HG03442 (cell line): ENCODE measurements around the gene MARCHF11.

ENCODE experiments used
- ATAC-seq: cut with Tn5 transposase; IDR thresholded peaks from one replicate; pipeline ENCODE4 v1.9.1; 2021; ENCODE audit warnings: mild to moderate bottlenecking, moderate library complexity; ENCODE audit not compliant: unreplicated experiment

The MARCHF11 gene

DNA sequence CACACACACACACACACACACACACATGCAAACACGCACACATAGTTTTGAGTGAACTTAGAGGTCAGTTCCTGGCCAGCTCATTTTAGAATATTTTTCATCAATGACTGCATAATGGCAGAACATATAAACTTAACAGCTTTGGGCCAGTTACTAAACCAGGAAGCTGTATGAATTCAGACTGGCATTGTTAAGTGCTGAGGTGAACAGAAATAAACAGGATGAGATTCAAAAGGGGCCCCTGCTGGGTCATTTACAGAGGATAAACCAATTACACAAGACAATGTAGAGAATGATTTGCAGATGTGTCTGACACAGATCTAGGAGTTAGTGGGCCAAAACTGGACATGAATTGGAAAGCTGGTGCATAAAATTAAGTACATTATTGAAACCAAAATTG is 44.6 kb downstream of the MARCHF11 start:
- ATAC-seq: no peak

DNA sequence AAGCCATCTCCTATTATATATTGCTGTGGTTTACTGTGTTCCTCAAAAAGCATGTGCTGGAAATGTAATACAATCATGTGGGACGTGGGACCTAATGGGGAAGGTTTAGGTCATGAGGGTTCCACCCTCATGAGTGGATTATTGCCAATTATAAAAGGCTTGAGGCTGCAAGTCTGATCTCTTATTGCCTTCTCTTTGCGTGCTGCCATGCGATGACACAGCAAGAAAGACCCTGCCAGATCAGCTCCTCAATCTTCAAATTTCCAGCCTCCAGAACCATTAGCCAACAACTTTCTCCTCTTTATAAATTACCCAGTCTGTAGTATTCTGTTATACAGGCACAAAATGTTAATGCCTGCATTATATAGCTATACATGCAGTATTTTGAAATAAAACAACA is 45.4 kb downstream of the MARCHF11 start:
- ATAC-seq: no peak

DNA sequence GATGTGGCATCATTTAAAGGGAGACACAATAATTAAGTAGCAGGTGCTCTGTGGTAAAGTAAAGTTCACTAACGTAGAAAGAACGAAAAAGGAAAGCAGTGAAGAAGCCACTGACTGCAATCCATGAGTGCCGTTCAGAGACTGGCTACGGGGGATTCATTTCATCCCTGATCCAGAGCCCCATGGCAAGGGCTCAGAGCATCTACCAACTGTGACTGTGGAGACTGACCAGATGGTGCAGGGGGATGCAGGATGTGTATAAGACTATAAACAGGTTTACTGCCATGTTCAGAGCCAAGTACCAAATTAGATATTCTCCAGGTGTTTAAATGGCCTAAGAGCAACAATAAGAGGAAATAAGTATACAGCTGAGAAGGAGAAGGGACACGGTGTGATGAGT is 47.7 kb downstream of the MARCHF11 start:
- no peak for ATAC-seq

DNA sequence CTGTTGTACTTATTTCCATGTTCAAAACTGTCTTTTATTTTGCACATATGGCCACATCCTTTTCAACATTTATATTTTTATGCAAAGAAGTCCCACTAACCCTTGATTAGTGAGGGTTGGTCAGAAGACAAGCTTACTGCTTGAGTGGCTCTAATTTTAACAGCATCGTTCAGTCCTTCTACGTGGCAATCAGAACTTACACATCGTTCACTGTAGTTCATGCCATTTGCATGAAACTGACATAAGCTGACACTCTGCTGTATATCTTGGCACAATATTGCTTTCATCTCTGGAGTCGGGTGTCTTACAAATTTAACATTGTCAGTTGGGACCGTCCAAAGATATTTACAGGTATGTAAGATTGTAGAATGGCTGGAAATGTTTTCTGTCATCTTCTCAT is 50.6 kb downstream of the MARCHF11 start:
- no peak for ATAC-seq

DNA sequence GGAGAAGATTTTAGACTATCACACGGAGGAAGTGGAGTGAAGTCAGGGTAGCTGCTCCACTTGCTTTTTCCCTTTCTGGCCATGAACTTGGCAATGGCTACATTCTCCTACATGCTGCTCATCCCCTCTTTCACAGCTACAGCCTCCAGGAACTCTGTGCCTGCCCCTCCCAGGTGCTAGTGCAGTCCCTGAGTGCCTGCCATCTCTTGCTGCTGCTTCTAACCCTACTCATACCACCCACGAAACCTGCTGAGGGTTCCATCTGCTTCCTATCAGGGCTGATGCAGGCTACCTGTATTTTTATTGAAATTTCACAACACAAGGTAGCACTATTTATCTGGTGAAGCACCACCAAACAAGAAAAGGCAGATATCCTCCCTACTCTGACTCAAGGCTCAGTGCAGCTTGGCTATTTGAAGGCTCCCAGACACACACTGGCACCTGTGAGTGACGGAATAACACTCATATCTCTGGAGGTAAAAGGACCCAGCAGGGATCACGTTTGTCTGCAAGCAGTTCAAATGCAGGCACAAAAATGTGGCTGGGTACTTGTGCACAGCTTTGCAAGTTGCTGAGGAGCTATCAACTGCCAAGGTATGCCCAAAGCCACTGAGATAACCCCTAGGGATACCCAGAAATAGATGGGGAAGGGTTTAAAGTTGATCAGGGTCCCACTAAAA is 51.6 kb downstream of the MARCHF11 start:
- no peak for ATAC-seq

- no peak for ATAC-seq
Measured at GRCh38 chr5:16120579-16120978, 59.0 kb downstream of the MARCHF11 start.

DNA sequence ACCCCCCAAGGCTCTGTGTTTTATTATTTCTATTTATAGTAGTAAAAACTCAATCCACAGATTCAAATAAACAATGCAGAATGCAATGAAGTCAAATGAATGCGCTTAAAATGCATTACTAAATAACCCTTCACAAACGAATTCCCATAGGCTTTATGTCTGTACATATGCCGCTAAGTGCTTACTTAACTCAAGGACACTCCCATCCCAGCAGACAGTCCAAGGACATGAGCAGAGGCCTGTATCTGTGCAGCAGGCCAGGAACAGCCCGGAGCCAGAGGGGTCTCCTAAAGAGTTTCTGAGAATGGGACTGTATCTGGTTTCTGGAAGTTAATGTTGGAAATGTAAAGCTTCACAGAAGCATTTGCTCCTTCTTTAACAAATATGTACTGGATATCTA is 59.8 kb downstream of the MARCHF11 start:
- ATAC-seq: no peak

DNA sequence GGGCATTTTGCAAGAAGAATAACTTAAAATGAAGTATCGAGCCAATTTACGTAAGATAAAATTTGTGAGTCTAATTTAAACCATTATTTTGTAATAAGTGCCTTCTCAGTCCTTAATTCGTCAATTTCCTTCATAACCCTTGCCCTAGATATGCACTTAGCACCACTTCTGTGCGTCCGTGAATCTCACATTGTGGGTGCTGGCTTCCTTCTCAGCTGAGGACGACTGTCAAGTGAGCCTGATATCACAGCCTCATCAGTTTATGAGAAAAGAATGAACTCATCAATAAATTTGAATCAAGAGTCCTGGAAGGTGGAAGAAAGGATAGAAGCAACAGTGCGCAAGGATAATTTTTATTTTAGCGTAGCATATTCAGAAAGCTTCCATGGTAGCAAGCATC is 64.5 kb downstream of the MARCHF11 start:
- ATAC-seq: no peak

- no peak for ATAC-seq
Measured at GRCh38 chr5:16108418-16108817, 71.2 kb downstream of the MARCHF11 start.

DNA sequence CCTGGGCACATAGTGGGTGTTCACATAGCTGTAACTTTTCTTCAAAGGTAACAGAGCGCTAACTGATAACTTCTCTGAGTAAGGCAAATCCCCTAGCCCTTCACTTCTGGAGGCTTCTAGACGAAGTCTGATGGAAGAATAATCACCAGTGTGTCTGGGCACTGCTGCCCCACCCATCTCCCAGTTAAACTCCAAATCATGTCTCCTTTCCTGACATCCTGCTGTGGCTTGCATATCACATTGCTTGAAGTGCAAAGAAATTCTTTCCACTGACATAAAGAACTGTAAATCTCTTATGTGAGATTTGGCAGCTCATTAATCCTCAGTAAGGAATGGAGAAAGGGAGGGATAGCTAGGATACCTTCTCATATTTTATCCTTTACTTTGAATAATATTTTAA is 74.6 kb downstream of the MARCHF11 start:
- no peak for ATAC-seq

DNA sequence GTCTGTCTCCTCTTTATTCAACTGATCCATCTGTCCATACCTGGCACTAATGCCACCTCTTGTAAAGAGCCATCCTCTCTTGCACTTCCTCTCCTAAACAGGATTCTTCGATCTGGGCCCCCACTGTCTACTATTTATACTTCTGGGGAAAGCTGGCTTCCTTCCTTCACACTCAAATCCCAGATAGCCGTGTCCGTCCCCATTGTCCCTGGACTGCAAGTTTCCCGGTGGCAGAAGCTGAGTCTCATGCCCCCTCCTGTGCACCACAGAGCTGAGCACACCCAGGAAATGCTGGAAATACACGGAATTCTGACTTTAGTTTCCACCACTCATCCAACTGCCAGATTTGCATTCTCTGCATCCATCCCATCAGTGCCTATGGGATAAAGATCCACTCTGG is 84.0 kb downstream of the MARCHF11 start:
- no peak for ATAC-seq

- ATAC-seq: no peak
Measured at GRCh38 chr5:16090270-16090669, 89.3 kb downstream of the MARCHF11 start.

DNA sequence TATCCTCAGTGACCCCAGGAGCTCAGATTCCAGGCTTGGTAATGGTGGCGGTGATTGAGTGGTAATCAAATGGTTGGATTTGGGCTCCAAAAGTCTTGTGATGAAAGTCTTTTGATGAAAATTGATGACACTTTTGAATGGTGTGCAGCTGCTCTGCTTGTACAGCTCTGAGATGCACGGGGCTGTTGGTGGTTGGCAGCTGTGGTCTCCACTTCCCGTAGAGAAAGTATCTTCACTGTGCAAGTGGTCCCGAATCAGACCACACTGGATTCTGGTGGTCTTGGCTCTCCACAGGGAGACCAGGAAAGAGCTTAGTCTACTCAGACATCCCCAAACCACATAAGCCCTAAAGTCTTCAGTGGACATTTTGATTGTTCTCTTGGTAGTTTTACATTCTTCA is 96.6 kb downstream of the MARCHF11 start:
- ATAC-seq: no peak

DNA sequence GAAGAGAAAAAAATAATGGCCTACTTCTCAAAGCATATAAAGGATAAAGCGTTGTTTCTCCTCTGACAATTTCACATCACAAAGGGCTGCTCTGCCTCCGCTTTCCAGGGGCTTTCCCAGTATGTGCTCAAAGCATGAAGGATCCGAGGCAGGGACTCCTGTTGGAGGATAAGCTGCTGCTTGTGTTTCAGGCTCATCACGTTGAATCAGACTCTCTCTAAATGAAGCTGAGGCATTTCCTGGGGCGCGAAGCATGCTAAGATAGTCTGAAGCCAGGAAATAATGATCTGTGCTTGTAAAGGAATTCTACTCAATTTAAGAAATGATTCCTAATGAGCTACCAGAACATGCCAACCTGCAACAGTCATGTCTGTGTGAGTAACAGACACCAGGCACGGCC is 97.5 kb downstream of the MARCHF11 start:
- ATAC-seq: no peak

DNA sequence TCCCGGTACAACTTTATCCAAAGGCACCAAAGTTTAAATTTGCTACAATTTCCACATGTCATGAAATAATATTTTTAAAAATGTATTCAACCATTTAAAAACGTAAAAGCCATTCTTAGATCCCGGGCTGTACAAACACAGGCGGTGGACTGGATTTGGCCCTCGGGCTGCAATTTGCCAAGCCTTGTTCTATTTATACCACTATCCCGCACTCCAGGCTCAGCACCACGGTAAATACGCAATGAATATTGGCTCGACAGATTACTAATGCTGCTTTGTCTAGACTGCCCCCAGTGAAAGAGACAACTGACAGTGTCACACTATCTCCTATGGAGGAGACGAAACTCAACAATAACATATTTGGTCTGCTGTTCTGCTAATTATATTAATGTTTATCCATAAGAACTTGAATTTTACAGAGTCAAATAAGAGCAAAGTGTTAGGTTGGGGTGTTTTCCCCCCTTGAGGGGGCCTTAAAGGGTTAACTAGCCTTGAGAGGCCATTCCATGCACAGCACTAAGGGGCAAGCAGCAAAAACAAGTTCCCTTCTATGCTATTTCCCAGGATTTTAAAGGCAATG is 98.1 kb downstream of the MARCHF11 start:
- no peak for ATAC-seq

DNA sequence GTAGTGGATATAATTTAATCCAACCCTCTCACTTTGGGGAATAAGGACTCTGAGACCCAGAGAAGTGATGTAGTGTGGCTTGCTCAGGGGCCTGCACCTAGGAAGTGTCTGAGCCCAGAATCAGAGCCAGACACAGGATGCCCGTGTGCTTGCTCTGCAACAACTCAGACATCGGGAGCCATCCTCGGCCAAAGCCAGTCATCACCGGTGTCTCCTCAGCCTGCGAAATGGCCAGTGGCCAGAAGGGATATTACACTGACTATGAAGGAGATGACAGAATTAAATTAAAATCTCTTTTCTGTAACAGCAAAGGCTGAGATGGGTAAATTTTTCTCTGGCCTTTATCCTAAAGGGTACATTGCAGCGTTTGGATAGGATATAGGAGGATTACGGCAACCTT is 102.9 kb downstream of the MARCHF11 start:
- no peak for ATAC-seq

- no peak for ATAC-seq
Measured at GRCh38 chr5:16074358-16074757, 105.2 kb downstream of the MARCHF11 start.

DNA sequence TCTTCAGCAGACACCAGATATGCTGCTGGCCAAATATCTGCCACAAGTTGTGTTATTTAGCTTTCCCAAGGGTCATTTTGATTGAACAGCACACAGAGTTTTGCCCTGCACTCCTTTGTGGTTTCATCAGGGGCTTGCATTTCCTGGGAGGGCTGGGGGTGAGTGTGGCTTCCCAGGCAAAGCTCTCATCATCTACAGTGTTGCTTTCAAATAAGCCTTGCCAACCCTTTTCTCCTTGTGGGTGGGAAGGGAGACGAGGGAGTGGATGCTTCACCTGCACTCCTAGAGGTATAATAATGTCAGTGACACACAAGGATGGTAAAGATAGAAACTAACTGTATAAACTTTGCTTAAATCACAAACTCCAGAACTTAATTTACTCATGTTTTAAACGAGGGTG is 107.0 kb downstream of the MARCHF11 start:
- ATAC-seq: no peak

GRCh38 chr5:16067415-16067814 is 112.2 kb downstream of the MARCHF11 start:
- no peak for ATAC-seq

DNA sequence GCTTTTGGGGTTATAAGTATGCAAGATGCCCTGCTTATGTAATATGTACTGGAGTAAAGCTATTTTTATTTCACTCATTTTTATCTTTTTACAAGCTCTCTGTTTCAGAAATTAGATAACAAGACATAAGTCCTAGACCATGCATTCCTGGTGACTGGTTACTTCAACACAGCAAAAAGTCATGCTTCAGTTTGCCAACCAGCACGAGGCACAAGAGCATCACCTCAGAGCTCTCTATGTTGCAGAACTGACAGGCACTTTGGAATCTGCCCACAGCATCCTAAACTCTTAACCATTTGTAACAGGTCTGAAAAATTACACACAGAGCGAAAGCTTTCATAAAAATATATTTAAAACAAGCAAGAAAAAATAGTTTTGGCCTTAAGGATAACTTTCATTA is 112.8 kb downstream of the MARCHF11 start:
- ATAC-seq: no peak

DNA sequence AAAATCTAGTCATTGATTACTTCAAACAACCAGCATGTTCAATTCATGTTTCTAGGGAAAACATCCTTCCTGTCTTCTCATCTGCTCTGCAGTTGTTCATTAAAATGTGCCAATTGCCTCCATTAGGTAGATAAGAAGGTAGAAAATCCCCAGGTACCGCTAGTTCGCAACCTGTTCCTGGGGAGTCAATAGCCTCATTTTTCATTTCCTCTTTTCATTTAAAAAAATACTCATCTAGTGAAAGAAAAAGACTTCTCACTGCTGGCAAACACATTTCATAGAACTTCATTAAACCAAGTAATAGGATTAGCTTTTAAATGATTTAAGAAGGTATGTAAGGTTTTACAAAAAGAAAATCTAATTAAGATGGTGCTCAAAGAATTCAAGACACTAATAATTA is 113.3 kb downstream of the MARCHF11 start:
- no peak for ATAC-seq

DNA sequence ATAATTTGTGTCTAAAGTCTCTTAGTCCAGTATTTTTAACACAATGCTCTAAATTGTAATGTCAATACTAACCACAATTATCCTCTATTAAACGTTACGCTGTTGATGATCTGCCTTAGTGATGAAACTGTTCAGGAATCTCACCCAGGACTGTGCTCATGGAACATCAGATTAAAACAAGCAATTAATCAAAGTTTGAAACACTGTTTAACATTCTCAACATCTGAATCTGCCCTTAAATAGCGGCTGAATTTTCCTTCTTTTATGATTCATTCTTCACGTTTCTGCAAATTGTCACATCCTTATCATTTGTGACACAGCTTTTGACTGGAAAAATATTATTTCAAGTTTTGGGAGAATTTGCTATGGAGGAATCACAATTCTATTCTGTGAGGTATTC is 113.8 kb downstream of the MARCHF11 start:
- ATAC-seq: no peak
